Esophagus squamous epithelium (tissue), 4 donors: ENCODE data around the gene BBOX1.

Source experiments
- CTCF ChIP-seq, 6 experiments: fragments of 450-650 bp in 4 of 6; fragments of 200-600 bp in 2 of 6; sonication (generic) in 2 of 6; IDR thresholded peaks; one replicate each; pipeline ENCODE4 v1.5.1; 2016 to 2019; ENCODE audit warnings: antibody characterized with exemption in 6 of 6, mild to moderate bottlenecking in 4 of 6, moderate library complexity in 4 of 6
- POLR2A ChIP-seq, 4 donors: fragments of 450-650 bp; IDR thresholded peaks; one replicate each; pipeline ENCODE4 v1.6.1; 2017; ENCODE audit warnings: antibody characterized with exemption in 4 of 4, mild to moderate bottlenecking in 4 of 4, moderate library complexity in 3 of 4

- TF ChIP-seq POLR2A (IDR thresholded peaks at IDR 0.05) (no peak), CTCF (IDR thresholded peaks at IDR 0.05) (no peak)
These were observed 55.3 kb downstream of the BBOX1 start for GRCh38 chr11:27095887-27096286.
